ENCODE data around the gene SLC22A23. TPM values are rescaled to one million over a fixed set of nuclear protein-coding genes. Genes with fewer than 3 reads are reported as not detected.
A peak's percentile ranks its signal among the peaks of the same experiment; 100 is the strongest.

The SLC22A23 gene
- polyA plus RNA-seq, 1 donor from 2014 or later: 0.35 TPM

DNA sequence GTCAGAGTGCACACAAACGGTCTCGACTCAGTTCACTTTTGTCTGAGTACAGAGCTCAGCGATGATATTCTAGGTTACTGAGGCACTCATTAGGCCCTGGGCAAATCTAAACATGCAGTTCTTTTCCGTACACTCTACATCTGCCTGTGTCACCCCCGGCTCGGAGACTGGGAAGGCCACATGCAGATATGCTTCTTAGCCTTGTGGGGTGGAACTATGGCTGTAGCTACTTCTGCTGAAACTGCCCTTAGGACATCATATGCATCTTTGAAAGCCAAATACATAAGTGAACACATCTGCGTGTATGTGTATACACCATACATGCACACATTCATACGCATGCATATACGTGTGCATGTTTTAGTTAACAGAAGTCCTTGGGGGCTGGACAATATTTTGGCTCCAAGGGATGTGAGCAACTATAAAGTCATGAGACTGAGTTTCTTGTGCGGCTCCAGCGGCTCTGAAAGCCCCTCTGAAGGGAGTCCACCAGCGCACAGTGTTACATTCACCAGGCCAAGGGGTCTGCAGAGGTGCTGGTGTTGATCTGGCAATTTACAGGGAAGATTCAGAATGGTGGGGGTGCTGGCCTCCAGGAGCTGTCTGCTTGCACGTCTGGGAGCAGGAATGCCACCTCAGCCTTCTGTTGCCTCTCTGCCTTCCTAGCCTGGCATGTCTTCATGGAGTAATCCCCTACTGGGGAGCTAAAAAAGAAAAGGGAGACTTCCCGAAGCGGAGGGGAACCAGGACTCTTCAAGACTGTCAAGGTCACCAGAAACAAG, 166.5 kb downstream of the SLC22A23 start:
- Mint-ChIP-seq H3K9me3 (no peaks in the 10 kb centered on the region), H3K4me3 (no peak overlapping the region), H3K27ac (peak overlapping the region in 1 of 3 donors; percentile 71), H3K4me1 (peaks cover 0 to 3% (median 2%) of the 10 kb centered on the region in 3 donors), H3K27me3 (no peaks in the 10 kb centered on the region), H3K36me3 (peaks cover 2% of the 10 kb centered on the region)

DNA sequence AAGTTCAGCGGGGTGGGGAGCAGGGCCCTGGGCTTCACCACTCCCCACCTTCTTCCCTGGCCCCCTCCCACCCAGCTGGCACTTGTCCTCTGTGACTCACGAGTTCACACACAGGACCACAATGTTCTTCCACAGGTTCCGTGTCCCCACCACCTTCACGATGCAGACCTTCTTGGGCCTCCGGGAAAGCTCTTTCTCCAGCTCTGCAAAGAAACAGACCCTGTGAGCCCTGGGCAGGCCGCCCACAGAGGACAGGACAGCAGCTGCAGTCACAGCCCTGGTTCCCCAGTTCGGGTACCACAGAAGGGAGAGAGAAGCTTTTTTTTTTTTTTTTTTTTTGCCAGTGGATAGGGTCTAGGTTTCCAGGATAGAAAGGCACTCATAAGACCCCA, 167.2 kb downstream of the SLC22A23 start:
- H3K9me3 Mint-ChIP-seq: no peaks in the 10 kb centered on the region
- H3K36me3 Mint-ChIP-seq: peaks cover 2% of the 10 kb centered on the region
- H3K4me3 Mint-ChIP-seq: no peak overlapping the region
- peaks cover 0 to 3% (median 2%) of the 10 kb centered on the region in 3 donors for H3K4me1 Mint-ChIP-seq
- H3K27me3 Mint-ChIP-seq: no peaks in the 10 kb centered on the region
- no peak overlapping the region for H3K27ac Mint-ChIP-seq

DNA sequence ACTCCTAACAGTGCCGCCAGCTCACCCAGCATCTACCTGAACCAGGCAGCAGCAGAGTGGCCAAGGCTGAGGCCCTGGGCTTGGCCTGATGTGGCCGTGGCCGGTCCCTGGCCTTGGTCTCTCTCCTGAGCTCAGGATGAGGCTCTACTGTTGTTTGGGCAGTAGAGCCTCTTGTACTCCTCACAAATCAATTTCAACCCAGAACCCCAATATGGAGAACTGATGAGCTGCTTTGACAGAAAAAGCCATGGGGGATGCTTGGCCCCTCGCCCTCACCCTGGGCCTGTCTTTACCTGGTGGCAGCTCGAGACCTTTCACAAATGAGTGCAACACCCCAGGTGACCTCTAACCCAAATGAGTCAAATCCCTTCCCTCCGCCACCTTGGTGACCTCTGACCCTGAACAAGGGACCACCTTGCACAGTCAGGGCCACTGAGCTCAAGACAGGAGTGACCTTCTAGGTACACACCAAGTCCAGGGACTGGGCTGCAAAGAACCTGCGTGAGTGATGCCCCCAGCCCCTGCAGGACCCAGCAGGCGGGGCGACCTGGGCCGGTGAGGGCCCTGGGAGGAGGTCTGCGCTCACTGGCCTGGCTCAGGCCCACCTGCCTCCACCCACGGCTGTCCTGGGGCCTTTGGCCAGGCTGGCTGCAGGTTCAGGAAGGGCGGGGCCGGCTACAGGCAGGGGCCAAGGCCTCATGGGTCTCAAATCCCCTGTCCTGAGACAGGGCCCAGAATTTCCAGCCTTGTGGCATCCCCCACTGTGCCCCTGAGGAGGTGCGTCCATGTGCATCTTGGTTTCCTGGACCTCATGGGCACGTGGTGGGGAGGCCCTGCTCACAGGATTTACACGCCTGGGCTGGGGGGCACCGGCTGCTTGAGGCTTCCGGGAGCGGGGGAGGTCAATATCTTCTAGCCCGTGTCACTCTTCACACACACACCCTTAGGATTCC, 167.9 kb downstream of the SLC22A23 start:
- no peaks in the 10 kb centered on the region for H3K27me3 Mint-ChIP-seq
- peaks cover 0 to 3% (median 2%) of the 10 kb centered on the region in 3 donors for H3K4me1 Mint-ChIP-seq
- no peak overlapping the region for H3K27ac Mint-ChIP-seq
- H3K36me3 Mint-ChIP-seq: peaks cover 2% of the 10 kb centered on the region
- H3K9me3 Mint-ChIP-seq: no peaks in the 10 kb centered on the region
- no peak overlapping the region for H3K4me3 Mint-ChIP-seq

DNA sequence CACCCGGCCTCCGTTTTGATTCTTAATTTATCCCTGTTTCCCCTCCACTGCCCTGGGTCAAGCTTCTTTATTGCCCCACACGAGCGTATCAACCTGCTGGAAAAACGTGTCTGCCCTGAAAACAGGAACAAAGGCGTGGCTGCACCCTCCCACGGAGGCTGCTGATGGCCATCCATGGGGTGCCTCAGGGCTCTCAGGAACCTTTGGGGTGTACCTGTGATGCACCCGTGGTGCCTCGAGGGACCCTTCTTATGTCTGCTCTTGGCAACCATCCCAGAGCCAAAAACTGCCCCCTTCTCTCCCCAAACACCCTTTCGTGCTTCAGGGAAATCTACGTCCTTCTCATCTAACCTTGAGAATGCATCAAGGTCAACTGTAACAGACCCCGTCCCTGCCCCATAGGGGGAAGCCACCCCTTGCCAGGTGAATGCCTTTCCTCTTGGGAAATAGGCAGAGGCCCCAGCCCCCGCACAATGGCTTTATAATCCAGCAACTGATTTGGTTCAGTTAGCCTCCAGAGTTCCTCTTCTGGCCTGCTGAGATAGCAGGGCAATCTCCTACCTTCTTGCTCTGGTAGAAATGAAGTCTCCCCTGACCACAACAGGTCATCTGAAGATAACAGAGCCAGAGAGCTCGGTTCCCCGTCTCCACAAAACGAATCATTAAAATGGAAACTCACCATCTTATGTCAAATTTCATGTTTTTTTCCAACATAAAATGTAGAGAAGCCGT, 168.7 kb downstream of the SLC22A23 start:
- Mint-ChIP-seq H3K4me3 (no peak overlapping the region), H3K27ac (peak overlapping the region in 1 of 3 donors; percentile 41), H3K36me3 (peaks cover 2% of the 10 kb centered on the region), H3K27me3 (no peaks in the 10 kb centered on the region), H3K9me3 (no peaks in the 10 kb centered on the region), H3K4me1 (peaks cover 0 to 3% (median 2%) of the 10 kb centered on the region in 3 donors)

DNA sequence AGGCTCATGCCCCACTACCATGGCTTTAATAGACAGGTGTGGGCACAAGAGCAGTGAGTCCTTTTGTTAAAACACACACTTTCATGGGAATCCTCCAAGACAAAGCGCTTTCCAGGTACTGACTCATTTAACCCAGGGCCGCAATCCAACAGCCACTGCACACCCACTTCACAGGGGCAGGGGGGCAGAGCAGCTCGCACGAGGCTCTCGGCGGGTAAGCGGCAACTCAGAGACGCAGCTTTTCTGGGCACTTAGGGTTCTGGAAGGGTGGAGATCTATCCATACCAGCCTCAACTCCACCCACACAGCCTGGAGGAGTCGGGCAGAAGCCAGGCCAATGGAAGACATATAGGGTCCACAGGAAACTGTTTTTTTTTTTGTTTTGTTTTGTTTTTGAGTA, 169.5 kb downstream of the SLC22A23 start:
- H3K27ac Mint-ChIP-seq: no peak overlapping the region
- no peak overlapping the region for H3K4me3 Mint-ChIP-seq
- H3K36me3 Mint-ChIP-seq: peaks cover 2% of the 10 kb centered on the region
- no peaks in the 10 kb centered on the region for H3K27me3 Mint-ChIP-seq
- H3K9me3 Mint-ChIP-seq: no peaks in the 10 kb centered on the region
- peaks cover 0 to 3% (median 2%) of the 10 kb centered on the region in 3 donors for H3K4me1 Mint-ChIP-seq

DNA sequence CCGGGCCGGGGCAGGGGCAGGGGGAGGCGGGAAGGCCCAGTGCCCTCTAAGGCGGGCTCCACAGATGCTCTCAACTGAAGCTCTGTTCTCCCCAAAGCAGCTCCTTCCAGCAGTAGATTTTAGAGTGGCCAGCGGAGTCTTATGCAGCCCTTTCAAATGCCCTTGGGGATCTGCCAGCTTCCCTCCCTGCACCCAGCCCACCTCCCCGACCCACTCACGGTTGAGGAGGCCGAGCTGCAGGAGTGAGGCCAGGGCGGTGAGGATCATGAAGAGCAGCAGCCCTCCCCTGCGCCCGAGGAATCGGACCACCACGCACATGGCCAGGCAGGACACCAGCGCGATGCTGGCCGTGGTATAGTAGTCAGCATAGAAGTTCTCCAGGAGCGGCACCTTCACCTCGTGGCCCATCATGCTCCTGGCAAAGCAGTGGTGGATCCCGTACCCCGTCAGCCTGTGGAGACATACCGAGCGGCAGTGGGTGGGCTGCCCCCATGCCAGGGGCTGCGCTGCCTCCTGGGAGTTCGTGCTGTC, 170.1 kb downstream of the SLC22A23 start:
- H3K4me1 Mint-ChIP-seq: peaks cover 0 to 3% (median 2%) of the 10 kb centered on the region in 3 donors
- peaks cover 2% of the 10 kb centered on the region for H3K36me3 Mint-ChIP-seq
- no peaks in the 10 kb centered on the region for H3K27me3 Mint-ChIP-seq
- no peaks in the 10 kb centered on the region for H3K9me3 Mint-ChIP-seq
- H3K4me3 Mint-ChIP-seq: no peak overlapping the region
- no peak overlapping the region for H3K27ac Mint-ChIP-seq

DNA sequence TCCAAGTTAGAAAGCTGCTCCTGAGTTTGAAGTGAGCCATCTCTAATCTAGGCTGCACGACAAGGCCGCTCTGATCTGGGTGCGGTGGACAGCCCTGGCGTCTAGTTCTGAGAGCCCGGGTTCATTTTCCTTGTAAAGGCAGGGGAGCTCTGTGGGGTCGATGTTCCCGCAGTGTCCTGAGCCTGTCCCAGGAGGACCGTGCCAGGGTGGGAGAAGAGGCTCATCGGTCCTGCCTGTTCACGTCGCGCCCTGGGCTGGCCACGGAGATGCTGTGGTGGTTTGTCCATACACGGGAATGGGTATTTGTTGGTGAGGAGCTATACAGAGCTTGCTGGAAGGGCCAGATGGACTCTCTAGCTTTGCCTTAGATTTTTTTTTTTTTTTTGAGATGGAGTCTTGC, 171.1 kb downstream of the SLC22A23 start:
- peaks cover 2% of the 10 kb centered on the region for H3K36me3 Mint-ChIP-seq
- H3K9me3 Mint-ChIP-seq: no peaks in the 10 kb centered on the region
- H3K27me3 Mint-ChIP-seq: no peaks in the 10 kb centered on the region
- peak overlapping the region in 1 of 3 donors; percentile 33 for H3K27ac Mint-ChIP-seq
- no peak overlapping the region for H3K4me3 Mint-ChIP-seq
- peaks cover 0 to 3% (median 2%) of the 10 kb centered on the region in 3 donors for H3K4me1 Mint-ChIP-seq

DNA sequence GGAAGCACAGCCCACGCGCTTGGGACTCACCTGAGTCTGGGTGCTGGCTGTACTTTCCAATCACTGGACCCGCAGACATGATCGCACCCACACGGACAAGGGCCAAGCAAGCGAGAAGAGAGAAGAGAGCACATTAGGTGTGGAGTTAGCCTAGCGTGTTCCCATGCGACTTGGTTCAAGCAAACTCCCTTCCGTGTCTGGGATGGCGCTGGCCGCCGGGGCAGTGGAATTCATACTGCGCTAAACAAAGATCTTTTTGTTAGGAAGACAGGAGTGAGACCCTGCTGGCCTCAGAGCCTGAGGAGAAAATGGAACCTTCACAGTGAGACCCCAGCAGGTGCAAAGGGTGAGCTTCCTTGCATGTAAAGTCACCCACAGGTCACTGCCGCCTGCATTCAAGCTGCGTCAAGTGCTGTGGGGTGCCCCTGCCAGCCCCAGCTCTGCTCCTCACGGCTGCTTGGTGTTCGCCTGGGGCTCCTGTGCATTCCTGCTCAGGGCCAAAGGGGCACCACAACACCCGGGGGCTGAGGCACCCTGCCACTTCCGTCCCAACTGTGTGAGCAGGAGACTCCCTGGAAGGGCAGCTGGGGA, 171.7 kb downstream of the SLC22A23 start:
- Mint-ChIP-seq H3K9me3 (no peaks in the 10 kb centered on the region), H3K27ac (no peak overlapping the region), H3K4me1 (peaks cover 0 to 2% (median 0%) of the 10 kb centered on the region in 3 donors), H3K27me3 (no peaks in the 10 kb centered on the region), H3K36me3 (peaks cover 2% of the 10 kb centered on the region), H3K4me3 (no peak overlapping the region)

DNA sequence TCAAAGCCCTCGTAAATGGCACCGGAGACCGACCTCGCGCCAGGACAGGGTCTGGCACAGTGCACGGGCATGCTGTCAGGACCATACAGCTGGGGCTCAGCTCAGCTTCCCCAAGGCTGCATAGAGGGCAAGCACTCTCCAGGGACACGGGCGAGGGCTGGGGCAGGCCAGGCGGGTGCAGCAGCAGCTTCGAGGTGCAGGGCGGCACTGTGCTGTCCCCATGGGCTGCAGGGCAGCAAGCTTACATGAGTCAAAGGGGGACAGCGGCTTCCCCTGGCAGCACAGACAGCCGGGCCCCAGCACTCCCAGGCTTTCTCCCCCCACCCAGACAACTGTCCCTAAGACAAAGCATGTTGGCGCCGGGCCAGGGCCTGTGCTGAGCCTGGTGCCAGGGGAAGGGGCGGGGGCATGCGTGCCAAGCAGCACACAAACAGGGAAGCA, 172.4 kb downstream of the SLC22A23 start:
- peaks cover 2 to 4% (median 3%) of the 10 kb centered on the region in 3 donors for H3K4me1 Mint-ChIP-seq
- H3K36me3 Mint-ChIP-seq: peaks cover 4% of the 10 kb centered on the region
- H3K27me3 Mint-ChIP-seq: no peaks in the 10 kb centered on the region
- H3K9me3 Mint-ChIP-seq: no peaks in the 10 kb centered on the region
- H3K4me3 Mint-ChIP-seq: no peak overlapping the region
- H3K27ac Mint-ChIP-seq: no peak overlapping the region

DNA sequence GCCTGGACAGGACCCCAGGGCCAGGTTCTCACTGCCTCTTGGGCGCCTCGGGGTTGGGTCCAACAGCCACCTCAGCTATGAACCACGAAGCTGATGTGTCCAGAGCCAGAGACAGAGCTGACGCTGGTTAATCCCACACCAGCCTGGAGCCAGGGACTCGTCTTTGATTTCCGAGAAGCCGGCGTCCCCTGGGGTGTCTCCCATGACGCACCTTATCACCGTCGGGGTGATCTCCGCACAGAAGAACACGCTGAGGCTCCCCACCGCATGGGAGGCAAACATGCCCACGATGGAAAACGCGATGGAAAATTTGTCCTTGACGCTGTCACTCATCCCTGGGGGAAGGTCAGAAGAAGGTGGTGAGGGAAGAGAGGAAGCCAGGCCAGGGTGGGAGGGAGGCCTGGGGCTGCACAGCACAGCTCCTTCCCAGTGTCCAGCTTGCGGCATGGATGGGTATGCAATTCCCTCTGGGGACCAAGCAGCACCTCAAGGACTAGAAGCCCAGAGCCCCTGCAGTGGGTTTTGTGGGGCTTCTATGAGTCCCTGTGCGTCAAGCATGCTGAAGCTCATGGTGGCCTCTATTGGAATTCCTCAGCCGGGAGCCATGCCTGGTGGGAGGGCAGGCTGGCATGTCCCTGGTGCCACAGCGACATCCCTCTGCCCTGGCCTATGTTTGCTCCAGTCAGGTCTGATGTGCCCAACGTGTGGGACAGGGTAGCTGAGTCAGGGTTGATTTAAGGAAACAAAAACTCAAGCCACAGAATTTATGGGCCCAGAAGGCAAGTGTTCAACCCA, 173.0 kb downstream of the SLC22A23 start:
- no peak overlapping the region for H3K4me3 Mint-ChIP-seq
- no peaks in the 10 kb centered on the region for H3K27me3 Mint-ChIP-seq
- peaks cover 4% of the 10 kb centered on the region for H3K36me3 Mint-ChIP-seq
- peaks cover under 1 to 5% (median 3%) of the 10 kb centered on the region in 3 donors for H3K4me1 Mint-ChIP-seq
- no peaks in the 10 kb centered on the region for H3K9me3 Mint-ChIP-seq
- no peak overlapping the region for H3K27ac Mint-ChIP-seq

DNA sequence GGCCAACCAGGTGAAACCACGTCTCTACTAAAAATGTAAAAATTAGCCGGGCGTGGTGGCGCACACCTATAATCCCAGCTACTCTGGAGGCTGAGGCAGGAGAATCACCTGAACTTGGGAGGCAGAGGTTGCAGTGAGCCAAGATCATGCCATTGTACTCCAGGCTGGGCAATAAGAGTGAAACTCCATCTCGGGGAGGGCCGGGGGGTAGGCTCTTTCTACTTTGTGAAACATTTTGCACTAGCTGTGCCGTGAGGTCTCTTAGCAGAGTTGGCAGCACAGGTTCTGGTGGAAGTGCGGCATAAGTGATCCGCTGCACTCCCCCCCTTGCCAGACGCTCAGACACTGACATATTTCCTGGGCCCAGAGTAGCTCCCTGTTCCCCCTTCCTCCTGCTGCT, 173.6 kb downstream of the SLC22A23 start:
- no peak overlapping the region for H3K4me3 Mint-ChIP-seq
- no peaks in the 10 kb centered on the region for H3K27me3 Mint-ChIP-seq
- peaks cover 0 to 5% (median 3%) of the 10 kb centered on the region in 3 donors for H3K4me1 Mint-ChIP-seq

DNA sequence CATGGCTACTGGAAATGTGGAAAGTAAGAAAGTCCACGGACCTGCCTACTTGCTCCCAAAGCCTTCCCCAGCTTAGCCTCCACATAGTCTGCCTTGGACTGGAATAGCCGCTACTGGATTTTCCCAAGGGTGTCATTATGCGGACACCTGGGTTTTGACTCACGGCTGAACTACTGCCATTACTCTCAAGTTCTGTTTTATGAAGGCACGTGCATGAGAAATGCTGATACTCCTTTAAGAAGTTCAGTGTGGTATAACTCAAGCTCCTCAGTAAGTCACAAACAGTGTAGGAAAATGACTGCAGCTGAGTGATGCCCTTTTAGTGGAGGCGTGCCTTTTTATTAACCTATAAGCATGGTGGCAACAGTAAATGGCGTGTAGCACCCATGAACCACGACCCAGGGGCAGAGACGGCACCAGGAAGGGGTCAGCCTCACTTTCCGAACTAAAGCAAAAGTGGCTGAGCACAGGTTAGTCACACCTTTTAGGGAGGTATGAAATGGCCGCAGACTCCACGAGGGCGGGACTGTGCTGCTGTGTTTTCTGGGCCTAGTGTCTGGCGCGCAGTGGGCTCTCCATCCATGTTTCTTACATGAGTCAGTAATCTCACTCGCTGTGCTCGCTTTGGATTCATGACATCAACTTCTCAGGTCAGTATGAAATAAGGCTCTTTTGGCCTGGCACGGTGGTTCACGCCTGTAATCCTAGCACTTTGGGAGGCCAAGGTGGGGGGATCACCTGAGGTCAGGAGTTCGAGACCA, 174.2 kb downstream of the SLC22A23 start:
- Mint-ChIP-seq H3K27me3 (no peaks in the 10 kb centered on the region), H3K27ac (no peak overlapping the region), H3K4me1 (peaks cover 0 to 5% (median 3%) of the 10 kb centered on the region in 3 donors), H3K9me3 (no peaks in the 10 kb centered on the region), H3K36me3 (peaks cover 4% of the 10 kb centered on the region), H3K4me3 (no peak overlapping the region)

More for the DNA sequence above, 173.6 kb downstream of the SLC22A23 start:
- no peak overlapping the region for H3K27ac Mint-ChIP-seq
- peaks cover 4% of the 10 kb centered on the region for H3K36me3 Mint-ChIP-seq
- no peaks in the 10 kb centered on the region for H3K9me3 Mint-ChIP-seq
